Thymus (tissue), 11 donors: ENCODE data around the gene MAPRE3. TPM values are rescaled to one million over a fixed set of nuclear protein-coding genes. Genes with fewer than 3 reads are reported as not detected.

Experiments used
- DNase-seq, 9 donors: peaks; one replicate each; pipeline ENCODE4 v3.0.0-alpha.2; 2013; ENCODE audit warnings: low spot score in 9 of 9, low read depth in 6 of 9, missing footprints in 1 of 9
- H3K27ac ChIP-seq, 2 donors: one replicate each; pipeline ENCODE4 v1.5.1; 2013; ENCODE audit warnings: control low read depth in 1 of 2, low read depth in 1 of 2, low read length in 1 of 2, mild to moderate bottlenecking in 1 of 2, moderate library complexity in 1 of 2
- H3K27me3 ChIP-seq, 2 donors: one replicate each; pipeline ENCODE4 v1.5.1; 2013; ENCODE audit warnings: low read length in 1 of 2; ENCODE audit not compliant: control insufficient read depth in 2 of 2, insufficient read depth in 1 of 2
- H3K36me3 ChIP-seq, 2 donors: one replicate each; pipeline ENCODE4 v1.5.1; 2013; ENCODE audit warnings: low read length in 1 of 2, mild to moderate bottlenecking in 1 of 2, moderate library complexity in 1 of 2; ENCODE audit not compliant: control insufficient read depth in 2 of 2, insufficient read depth in 2 of 2
- H3K4me1 ChIP-seq, 2 donors: one replicate each; pipeline ENCODE4 v1.5.1; 2013; ENCODE audit warnings: low read length in 2 of 2; ENCODE audit not compliant: control insufficient read depth in 2 of 2, insufficient read depth in 2 of 2
- H3K4me3 ChIP-seq, 2 donors: one replicate each; pipeline ENCODE4 v1.5.1; 2013; ENCODE audit warnings: low read length in 2 of 2, control low read depth in 1 of 2, mild to moderate bottlenecking in 1 of 2
- H3K9me3 ChIP-seq, 2 donors: one replicate each; pipeline ENCODE4 v1.5.1; 2013; ENCODE audit warnings: low read length in 1 of 2, mild to moderate bottlenecking in 1 of 2; ENCODE audit not compliant: control insufficient read depth in 2 of 2, insufficient read depth in 1 of 2
- WGBS: extraction: QIAGEN DNeasy Blood & Tissue Kit; methylation state at CpG from one replicate; pipeline ENCODE4 v1.1.7; 2013; 5-methylcytosine and 5-hydroxymethylcytosine counted together
- polyA plus RNA-seq: library from polyadenylated mRNA; stranded (reverse); fragments of 200-250 nt; gene quantifications from one replicate; pipeline ENCODE4 v1.2.3, GENCODE V29; 2013
- total RNA-seq: library from RNA; stranded (reverse); fragments of 120-200 nt; gene quantifications from one replicate; pipeline ENCODE4 v1.2.4, GENCODE V29; 2013
- donor health status: healthy.

MAPRE3 gene
- total and polyA plus RNA-seq, 2 donors, result 0.99 to 17.0 TPM

- no peak overlapping the region for H3K27ac ChIP-seq
- peaks cover 0 to 3% of the 10 kb centered on the region in 2 donors for H3K27me3 ChIP-seq
- DNase-seq, result no peak
- H3K4me1 ChIP-seq, result no peaks in the 10 kb centered on the region
- H3K9me3 ChIP-seq, result no peaks in the 10 kb centered on the region
- no peak overlapping the region for H3K4me3 ChIP-seq
- no peaks in the 10 kb centered on the region for H3K36me3 ChIP-seq
- WGBS, result 95% methylated on average over 7 of the region's 7 CpGs
Observed at GRCh38 chr2:27023740-27024139, 53.3 kb downstream of the MAPRE3 start.

GRCh38 chr2:27024188-27024587 is 53.8 kb downstream of the MAPRE3 start:
- H3K36me3 ChIP-seq, result no peaks in the 10 kb centered on the region
- peaks cover 0 to 3% of the 10 kb centered on the region in 2 donors for H3K27me3 ChIP-seq
- DNase-seq, result no peak
- no peaks in the 10 kb centered on the region for H3K9me3 ChIP-seq
- WGBS, result 97% methylated on average over 18 of the region's 18 CpGs
- H3K4me1 ChIP-seq, result no peaks in the 10 kb centered on the region
- no peak overlapping the region for H3K4me3 ChIP-seq
- no peak overlapping the region for H3K27ac ChIP-seq

GRCh38 chr2:27024812-27025211 is 54.4 kb downstream of the MAPRE3 start:
- Histone ChIP-seq H3K9me3 (no peaks in the 10 kb centered on the region), H3K36me3 (no peaks in the 10 kb centered on the region), H3K27me3 (no peaks in the 10 kb centered on the region), H3K27ac (no peak overlapping the region), H3K4me1 (no peaks in the 10 kb centered on the region), H3K4me3 (no peak overlapping the region)
- no peak for DNase-seq
- WGBS, result 94% methylated on average over 12 of the region's 12 CpGs

- Histone ChIP-seq H3K4me3 (no peak overlapping the region), H3K36me3 (no peaks in the 10 kb centered on the region), H3K4me1 (no peaks in the 10 kb centered on the region), H3K27ac (no peak overlapping the region), H3K27me3 (no peaks in the 10 kb centered on the region), H3K9me3 (no peaks in the 10 kb centered on the region)
- WGBS, result 96% methylated on average over 13 of the region's 13 CpGs
- no peak for DNase-seq
Observed at GRCh38 chr2:27025281-27025800, 54.9 kb downstream of the MAPRE3 start.

DNA sequence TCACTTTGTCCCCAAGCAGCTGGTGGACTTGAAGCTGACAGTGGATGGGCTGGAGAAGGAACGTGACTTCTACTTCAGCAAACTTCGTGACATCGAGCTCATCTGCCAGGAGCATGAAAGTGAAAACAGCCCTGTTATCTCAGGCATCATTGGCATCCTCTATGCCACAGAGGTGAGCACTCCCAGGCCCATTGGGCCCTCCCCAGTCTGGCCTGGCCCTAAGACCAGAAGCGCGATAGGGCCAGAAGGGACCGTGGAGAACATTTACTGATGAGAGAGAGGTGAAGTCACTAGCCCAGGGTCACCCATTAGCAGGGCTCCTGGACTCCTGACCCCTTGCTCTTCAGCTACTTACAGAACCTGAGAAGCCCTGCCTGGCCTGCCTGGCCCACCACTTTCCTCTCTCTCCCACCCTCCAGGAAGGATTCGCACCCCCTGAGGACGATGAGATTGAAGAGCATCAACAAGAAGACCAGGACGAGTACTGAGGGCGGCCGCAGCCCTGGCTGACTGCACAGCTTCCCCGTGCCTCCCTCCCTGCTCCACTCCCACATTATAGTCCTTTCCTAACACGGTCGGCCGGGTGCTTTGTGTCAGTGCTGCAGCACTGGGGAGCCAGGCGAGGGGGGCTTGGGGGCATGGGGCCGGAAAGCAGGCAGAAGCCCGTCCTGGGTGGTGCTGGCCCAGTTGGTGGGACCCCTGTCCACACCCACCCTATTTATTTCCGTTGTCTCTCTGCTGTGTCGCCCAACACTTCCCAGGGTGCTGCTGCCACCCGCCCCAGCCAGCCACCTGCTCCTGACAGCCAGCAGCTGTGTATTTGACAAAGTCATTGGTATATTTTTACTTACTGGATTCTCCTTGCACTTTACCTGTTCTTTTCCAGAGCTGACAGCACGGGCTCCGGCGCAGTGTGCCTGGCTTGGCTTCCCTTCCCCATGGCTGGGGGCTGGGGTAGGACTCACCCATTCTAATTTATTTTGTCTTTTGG is 55.7 kb downstream of the MAPRE3 start:
- WGBS, result 97% methylated on average over 24 of the region's 24 CpGs
- DNase-seq, result no peak
- no peaks in the 10 kb centered on the region for H3K4me1 ChIP-seq
- H3K36me3 ChIP-seq, result no peaks in the 10 kb centered on the region
- H3K4me3 ChIP-seq, result no peak overlapping the region
- no peaks in the 10 kb centered on the region for H3K27me3 ChIP-seq
- no peak overlapping the region for H3K27ac ChIP-seq
- H3K9me3 ChIP-seq, result no peaks in the 10 kb centered on the region

DNA sequence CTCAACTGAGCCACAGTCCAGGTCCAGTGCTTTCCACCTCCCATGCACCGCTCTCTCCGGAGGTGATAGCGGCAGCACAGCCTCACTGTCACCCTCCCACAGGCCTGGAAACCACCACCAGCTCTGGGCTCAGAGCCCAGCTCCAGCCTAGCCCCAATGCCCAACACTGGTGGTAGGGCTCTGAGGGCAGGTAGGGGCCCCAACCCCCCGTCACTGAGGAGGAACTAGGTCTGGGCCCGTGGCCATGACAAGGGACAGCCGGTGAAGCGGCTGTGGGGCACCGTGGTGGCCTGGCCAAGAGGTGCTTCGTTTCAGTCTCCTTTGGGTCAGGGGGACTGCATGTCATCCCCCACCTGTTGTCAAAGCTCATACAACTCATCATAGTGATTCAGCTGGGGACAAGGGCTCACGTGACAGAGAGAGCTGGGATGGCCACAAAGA is 56.8 kb downstream of the MAPRE3 start:
- Histone ChIP-seq H3K36me3 (no peaks in the 10 kb centered on the region), H3K4me1 (peaks cover 0 to 7% of the 10 kb centered on the region in 2 donors), H3K27me3 (no peaks in the 10 kb centered on the region), H3K4me3 (no peak overlapping the region), H3K27ac (no peak overlapping the region), H3K9me3 (no peaks in the 10 kb centered on the region)
- WGBS, result 96% methylated on average over 10 of the region's 10 CpGs
- DNase-seq, result no peak

DNA sequence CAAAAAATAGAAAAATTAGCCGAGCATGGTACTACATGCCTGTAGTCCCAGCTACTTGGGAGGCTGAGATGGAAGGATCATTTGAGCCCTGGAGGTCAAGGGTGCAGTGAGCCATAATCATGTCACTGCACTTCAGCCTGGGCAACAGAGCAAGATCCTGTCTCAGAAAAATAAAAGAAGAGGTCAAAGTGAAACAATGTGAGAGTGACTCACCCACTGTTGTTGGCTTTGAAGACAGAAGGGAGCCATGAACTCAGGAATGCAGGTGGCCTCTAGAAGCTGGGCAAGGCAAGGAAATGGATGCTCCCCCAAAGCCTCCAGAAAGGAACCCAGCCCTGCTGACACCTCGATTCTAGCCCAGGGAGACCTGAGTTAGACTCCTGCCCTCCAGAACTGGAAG is 58.6 kb downstream of the MAPRE3 start:
- Histone ChIP-seq H3K4me1 (peaks cover 9 to 16% of the 10 kb centered on the region in 2 donors), H3K27ac (no peak overlapping the region), H3K36me3 (no peaks in the 10 kb centered on the region), H3K4me3 (no peak overlapping the region), H3K27me3 (no peaks in the 10 kb centered on the region), H3K9me3 (no peaks in the 10 kb centered on the region)
- DNase-seq, result no peak
- WGBS, result 98% methylated on average over 2 of the region's 2 CpGs

DNA sequence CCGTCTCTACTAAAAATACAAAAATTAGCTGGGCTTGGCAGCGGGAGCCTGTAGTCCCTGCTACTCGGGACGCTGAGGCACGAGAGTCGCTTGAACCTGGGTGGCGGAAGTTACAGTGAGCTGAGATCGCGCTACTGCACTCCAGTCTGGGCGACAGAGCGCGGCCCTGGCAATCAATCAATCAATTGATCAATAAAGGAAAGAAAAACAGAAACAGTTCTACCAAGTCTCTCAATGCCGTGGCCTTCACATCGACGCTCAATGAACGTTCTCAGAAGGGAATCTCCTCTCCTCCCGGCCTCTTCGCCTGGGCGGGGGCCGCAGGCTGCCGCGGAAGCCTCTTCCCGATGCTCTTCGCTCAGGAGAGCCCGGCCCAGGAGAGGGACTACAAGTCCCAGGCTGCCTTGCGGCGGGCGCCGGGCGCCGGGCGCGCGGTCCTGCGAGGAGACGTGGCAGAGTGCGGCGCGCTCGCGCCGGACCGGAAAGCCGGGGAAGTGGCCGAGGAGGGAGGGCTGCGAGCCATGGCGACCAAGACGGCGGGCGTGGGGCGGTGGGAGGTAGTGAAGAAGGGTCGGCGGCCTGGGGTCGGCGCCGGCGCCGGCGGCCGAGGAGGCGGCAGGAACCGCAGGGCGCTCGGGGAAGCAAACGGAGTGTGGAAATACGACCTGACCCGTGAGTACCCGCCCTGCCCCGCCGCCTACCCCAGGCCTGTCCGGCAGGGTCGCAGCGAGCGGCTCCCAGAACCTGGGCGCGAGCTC is 62.2 kb downstream of the MAPRE3 start, which contains the start of gene TMEM214:
TMEM214 (plus strand) TSS at position 471 of the 758 bp plus-strand sequence; CDS start at position 522, 51 bp downstream.
- Histone ChIP-seq H3K27me3 (no peaks in the 10 kb centered on the region), H3K4me3 (peak within 1 kb of the TSS; percentile 78 to 91), H3K4me1 (peaks cover 10 to 19% of the 10 kb centered on the region in 2 donors), H3K9me3 (no peaks in the 10 kb centered on the region), H3K27ac (peak within 1 kb of the TSS in 1 of 2 donors; percentile 64), H3K36me3 (peaks cover 29 to 30% of the 10 kb centered on the region in 2 donors)
- DNase-seq, result peak; percentile 47 to 84 (median 67)
- under 1% methylated on average over 76 of the region's 76 CpGs for WGBS
